GM12873 (cell line): ENCODE data around the gene WDR70.

ENCODE experiments used
- TF ChIP-seq, protein P1 (sequence below): IDR thresholded peaks from 2 replicates; pipeline ENCODE4 v1.5.1; 2012; ENCODE audit warnings: low read depth, mild to moderate bottlenecking, moderate library complexity, low read length, control low read depth; ENCODE audit not compliant: insufficient read depth; ENCODE audit errors: missing control alignments

The WDR70 gene

DNA sequence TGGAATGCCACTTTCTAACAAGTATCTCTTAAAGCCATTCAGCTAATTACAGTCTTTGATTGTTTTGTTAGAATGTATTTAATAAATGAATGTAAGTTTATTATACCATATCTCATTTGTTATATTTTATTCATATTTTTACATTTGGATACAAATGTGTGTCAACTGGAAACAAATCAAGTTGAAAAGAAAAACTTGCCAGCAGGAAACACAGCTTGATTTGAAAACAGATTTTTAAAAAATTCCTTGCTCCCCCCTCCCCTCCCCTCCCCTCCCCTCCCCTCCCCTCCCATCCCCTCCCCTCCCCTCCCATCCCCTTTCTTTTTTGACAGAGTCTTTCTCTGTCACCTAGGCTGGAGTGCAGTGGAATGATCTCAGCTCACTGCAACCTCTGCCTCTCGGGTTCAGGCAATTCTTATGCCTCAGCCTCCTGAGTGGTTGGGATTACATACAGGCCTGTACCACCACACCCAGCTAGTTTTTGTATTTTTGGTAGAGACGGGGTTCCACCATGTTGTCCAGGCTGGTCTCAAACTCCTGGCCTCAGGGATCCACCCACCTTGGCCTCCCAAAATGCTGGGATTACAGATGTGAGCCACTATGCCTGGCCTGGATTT lies 227.6 kb downstream of the WDR70 start:
- TF ChIP-seq, protein P1, sequence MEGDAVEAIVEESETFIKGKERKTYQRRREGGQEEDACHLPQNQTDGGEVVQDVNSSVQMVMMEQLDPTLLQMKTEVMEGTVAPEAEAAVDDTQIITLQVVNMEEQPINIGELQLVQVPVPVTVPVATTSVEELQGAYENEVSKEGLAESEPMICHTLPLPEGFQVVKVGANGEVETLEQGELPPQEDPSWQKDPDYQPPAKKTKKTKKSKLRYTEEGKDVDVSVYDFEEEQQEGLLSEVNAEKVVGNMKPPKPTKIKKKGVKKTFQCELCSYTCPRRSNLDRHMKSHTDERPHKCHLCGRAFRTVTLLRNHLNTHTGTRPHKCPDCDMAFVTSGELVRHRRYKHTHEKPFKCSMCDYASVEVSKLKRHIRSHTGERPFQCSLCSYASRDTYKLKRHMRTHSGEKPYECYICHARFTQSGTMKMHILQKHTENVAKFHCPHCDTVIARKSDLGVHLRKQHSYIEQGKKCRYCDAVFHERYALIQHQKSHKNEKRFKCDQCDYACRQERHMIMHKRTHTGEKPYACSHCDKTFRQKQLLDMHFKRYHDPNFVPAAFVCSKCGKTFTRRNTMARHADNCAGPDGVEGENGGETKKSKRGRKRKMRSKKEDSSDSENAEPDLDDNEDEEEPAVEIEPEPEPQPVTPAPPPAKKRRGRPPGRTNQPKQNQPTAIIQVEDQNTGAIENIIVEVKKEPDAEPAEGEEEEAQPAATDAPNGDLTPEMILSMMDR = no peak

GRCh38 chr5:37615184-37615583 lies 236.1 kb downstream of the WDR70 start:
- TF ChIP-seq, protein P1 = no peak

GRCh38 chr5:37619353-37619752 lies 240.2 kb downstream of the WDR70 start:
- TF ChIP-seq, protein P1 = no peak

GRCh38 chr5:37626266-37626665 lies 247.1 kb downstream of the WDR70 start:
- TF ChIP-seq, protein P1 = no peak

DNA sequence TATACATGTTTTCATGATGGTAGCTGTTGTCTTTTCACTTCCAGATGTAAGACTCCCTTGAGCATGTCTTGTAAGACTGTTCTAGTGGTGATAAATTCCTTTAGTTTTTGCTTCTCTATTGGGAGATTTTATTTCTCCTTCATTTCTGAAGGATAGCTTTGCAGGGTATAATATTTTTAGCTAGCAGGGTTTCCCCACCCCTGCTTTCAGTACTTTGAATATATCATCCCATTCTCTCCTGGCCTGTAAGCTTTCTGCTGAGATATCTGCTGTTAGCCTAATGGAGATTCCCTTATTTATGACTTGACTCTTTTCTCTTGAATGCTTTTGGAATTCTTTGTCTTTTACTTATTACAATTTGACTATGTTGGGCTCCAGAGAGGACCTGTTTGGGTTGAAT lies 249.8 kb downstream of the WDR70 start:
- TF ChIP-seq, protein P1 = no peak

GRCh38 chr5:37631939-37632338 lies 252.8 kb downstream of the WDR70 start:
- TF ChIP-seq, protein P1 = no peak

GRCh38 chr5:37637165-37637845 lies 258.2 kb downstream of the WDR70 start:
- TF ChIP-seq, protein P1 = no peak
